ENCODE data around the gene SSBP3.
"Not testable (repeated sequence)": the region's sequence is repeated elsewhere in the genome, so short reads cannot be mapped to it uniquely, and the experiment has no call there.

The SSBP3 gene

DNA sequence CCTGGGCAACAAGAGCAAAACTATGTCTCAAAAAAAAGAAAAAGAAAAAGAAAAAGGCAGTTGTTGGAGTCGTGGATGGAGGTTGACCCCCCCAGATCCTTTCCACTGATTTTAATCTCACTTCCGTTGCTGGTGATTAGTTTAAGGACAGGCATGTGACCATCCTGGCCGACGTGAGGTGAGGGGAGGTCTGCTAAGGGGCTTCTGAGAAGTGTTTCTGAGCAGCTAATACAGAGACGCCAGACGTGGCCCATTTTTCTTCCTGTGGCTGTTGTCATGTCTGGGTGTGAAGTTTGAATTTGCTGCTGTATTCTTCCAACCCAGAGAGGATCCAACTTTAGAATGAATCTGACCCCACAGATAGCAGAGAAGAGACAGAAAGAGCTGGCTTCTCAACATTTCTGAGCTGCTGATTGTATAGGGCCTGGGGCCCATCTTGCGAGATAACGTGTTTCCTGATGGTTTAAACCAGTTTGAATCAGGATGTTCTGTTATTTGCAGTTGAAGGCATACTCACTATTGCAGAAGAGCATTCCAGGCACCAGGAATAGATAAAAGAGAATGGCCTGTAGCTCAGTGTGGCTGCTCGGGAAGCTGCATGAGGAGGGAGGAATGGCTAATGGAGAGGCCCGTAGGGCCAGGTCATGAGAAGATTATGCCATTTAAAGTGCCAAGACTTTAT, 22.8 kb upstream of the SSBP3 start:
- no peaks in the 10 kb centered on the region for H3K79me2 ChIP-seq (ENCODE audit: control insufficient read depth, insufficient read depth, low read length, unreplicated experiment)
- H3K27ac ChIP-seq (ENCODE audit: low read depth, low read length): no peak overlapping the region
- H3K4me3 ChIP-seq (ENCODE audit: low read depth, low read length): no peak overlapping the region
- H2AFZ ChIP-seq (ENCODE audit: low read length, unreplicated experiment): no peak overlapping the region
- H3K27me3 ChIP-seq (ENCODE audit: insufficient read depth, low read length): no peaks in the 10 kb centered on the region
- H3K4me1 ChIP-seq (ENCODE audit: control insufficient read depth, insufficient read depth, low read length, unreplicated experiment): no peaks in the 10 kb centered on the region
- no peaks in the 10 kb centered on the region for H3K36me3 ChIP-seq (ENCODE audit: insufficient read depth, low read length)

DNA sequence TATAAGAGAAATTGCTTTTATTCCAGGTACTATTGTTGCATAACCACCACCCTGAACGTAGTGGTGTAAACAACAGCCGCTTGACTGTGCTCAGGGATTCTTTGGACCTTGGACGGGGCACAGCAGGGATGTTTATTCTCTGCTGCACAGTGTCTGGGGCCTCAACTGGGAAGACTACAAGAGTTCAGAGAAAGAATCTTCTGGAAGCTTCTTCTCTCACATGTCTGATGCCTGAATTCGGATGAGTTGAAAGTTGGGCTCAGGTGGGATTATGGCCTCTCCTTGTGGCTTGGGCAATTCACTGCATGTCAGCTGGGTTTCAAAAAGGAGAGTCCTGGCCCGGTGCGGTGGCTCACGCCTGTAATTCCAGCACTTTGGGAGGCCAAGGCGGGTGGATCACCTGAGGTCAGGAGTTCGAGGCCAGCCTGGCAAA, 19.0 kb upstream of the SSBP3 start:
- no peak overlapping the region for H2AFZ ChIP-seq (ENCODE audit: low read length, unreplicated experiment)
- no peaks in the 10 kb centered on the region for H3K4me1 ChIP-seq (ENCODE audit: control insufficient read depth, insufficient read depth, low read length, unreplicated experiment)
- no peak overlapping the region for H3K27ac ChIP-seq (ENCODE audit: low read depth, low read length)
- H3K4me3 ChIP-seq (ENCODE audit: low read depth, low read length): no peak overlapping the region
- H3K79me2 ChIP-seq (ENCODE audit: control insufficient read depth, insufficient read depth, low read length, unreplicated experiment): no peaks in the 10 kb centered on the region
- 0 out of 2 replicates have a peak, but pooled peaks cover 3% of the 10 kb centered on the region for H3K27me3 ChIP-seq (ENCODE audit: insufficient read depth, low read length)
- H3K36me3 ChIP-seq (ENCODE audit: insufficient read depth, low read length): no peaks in the 10 kb centered on the region

DNA sequence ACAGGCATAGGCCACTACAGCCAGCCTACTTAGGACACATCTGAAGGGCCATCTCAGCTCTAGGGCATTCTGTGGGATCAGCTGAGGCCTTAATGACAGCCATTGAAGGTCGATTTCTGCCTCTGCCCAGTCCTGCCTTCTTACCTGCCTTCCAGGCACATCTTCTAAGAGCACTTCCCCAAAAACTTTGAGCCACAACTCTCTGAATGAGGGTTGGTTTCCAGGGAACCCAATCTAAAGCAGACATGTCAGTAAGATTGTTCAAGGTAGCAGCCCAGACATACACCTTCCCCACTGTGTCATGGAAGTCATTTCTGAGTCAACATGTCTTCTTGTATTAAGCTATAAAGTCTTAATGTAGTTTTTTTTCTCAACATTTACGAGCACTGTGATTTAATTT, 18.2 kb upstream of the SSBP3 start:
- Histone ChIP-seq H3K79me2 (ENCODE audit: control insufficient read depth, insufficient read depth, low read length, unreplicated experiment) (no peaks in the 10 kb centered on the region), H3K27me3 (ENCODE audit: insufficient read depth, low read length) (0 out of 2 replicates have a peak, but pooled peaks cover 3% of the 10 kb centered on the region), H2AFZ (ENCODE audit: low read length, unreplicated experiment) (no peak overlapping the region), H3K36me3 (ENCODE audit: insufficient read depth, low read length) (no peaks in the 10 kb centered on the region), H3K27ac (ENCODE audit: low read depth, low read length) (no peak overlapping the region), H3K4me1 (ENCODE audit: control insufficient read depth, insufficient read depth, low read length, unreplicated experiment) (no peaks in the 10 kb centered on the region), H3K4me3 (ENCODE audit: low read depth, low read length) (no peak overlapping the region)

DNA sequence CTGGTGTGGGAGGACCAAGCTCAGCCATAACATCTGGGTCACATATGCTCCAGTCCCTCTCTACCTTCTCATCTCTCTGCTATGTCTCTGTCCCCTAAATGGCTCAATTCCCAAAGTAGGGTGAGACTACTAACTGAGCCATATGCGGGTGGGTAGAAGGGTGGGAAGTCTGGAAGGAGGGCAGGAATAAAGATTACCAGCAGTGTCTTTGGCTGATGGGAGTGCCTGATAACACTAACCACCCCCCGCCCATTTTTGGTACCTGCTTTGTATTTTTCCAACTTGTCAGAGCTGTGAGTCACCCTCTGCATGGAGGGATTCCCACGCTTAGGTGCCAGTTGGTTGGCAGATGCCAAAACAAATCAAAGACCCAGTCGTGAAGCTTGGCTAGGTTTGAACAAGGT, 14.9 kb upstream of the SSBP3 start:
- Histone ChIP-seq H3K4me3 (ENCODE audit: low read depth, low read length) (no peak overlapping the region), H2AFZ (ENCODE audit: low read length, unreplicated experiment) (no peak overlapping the region), H3K79me2 (ENCODE audit: control insufficient read depth, insufficient read depth, low read length, unreplicated experiment) (no peaks in the 10 kb centered on the region), H3K36me3 (ENCODE audit: insufficient read depth, low read length) (no peaks in the 10 kb centered on the region), H3K27ac (ENCODE audit: low read depth, low read length) (no peak overlapping the region), H3K27me3 (ENCODE audit: insufficient read depth, low read length) (peaks cover 14% of the 10 kb centered on the region; the same call in 1 of the 2 replicates), H3K4me1 (ENCODE audit: control insufficient read depth, insufficient read depth, low read length, unreplicated experiment) (no peaks in the 10 kb centered on the region)

DNA sequence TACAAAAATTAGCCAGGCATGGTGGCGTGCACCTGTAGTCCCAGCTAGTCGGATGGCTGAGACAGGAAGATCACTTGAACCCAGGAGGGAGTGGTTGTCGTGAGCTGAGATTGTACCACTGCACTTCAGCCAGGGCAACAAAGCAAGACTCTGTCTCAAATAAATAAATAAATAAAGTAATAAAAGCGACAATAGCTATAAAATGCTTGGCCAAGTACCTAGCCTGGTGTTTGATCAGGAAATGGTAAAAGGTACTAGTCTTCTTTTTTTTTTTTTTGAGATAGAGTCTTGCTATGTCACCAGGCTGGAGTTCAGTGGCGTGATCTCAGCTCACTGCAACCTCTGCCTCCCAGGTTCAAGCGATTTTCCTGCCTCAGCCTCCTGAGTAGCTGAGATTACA, 12.4 kb upstream of the SSBP3 start:
- H3K36me3 ChIP-seq (ENCODE audit: insufficient read depth, low read length); H3K4me3 ChIP-seq (ENCODE audit: low read depth, low read length); H3K4me1 ChIP-seq (ENCODE audit: control insufficient read depth, insufficient read depth, low read length, unreplicated experiment); H2AFZ ChIP-seq (ENCODE audit: low read length, unreplicated experiment); H3K79me2 ChIP-seq (ENCODE audit: control insufficient read depth, insufficient read depth, low read length, unreplicated experiment); H3K27ac ChIP-seq (ENCODE audit: low read depth, low read length): not testable (repeated sequence)
- peaks cover 38% of the 10 kb centered on the region for H3K27me3 ChIP-seq (ENCODE audit: insufficient read depth, low read length)

DNA sequence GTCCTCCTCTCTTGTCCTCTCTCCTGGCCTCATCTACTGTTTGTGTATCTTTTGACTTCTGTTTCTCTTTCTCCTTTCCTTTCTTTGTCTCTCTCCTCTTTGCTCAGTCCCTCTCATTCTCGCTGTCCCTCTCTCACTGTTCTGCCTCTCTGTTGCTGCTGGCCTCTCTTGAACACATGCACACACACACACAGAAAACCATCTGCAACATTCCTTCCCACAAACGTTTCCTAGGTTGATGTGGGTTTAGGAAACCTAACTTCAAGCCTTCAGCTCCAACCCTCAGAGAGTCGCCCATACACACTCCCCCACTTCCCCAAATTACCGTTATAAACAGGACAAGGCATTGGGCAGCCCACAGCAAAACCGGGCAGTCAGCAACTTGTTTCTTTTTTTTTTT, 10.9 kb upstream of the SSBP3 start:
- Histone ChIP-seq H3K4me1 (ENCODE audit: control insufficient read depth, insufficient read depth, low read length, unreplicated experiment) (peaks cover 5% of the 10 kb centered on the region), H3K27me3 (ENCODE audit: insufficient read depth, low read length) (peaks cover 42% of the 10 kb centered on the region), H3K36me3 (ENCODE audit: insufficient read depth, low read length) (no peaks in the 10 kb centered on the region), H2AFZ (ENCODE audit: low read length, unreplicated experiment) (no peak overlapping the region), H3K4me3 (ENCODE audit: low read depth, low read length) (no peak overlapping the region), H3K27ac (ENCODE audit: low read depth, low read length) (no peak overlapping the region), H3K79me2 (ENCODE audit: control insufficient read depth, insufficient read depth, low read length, unreplicated experiment) (no peaks in the 10 kb centered on the region)

DNA sequence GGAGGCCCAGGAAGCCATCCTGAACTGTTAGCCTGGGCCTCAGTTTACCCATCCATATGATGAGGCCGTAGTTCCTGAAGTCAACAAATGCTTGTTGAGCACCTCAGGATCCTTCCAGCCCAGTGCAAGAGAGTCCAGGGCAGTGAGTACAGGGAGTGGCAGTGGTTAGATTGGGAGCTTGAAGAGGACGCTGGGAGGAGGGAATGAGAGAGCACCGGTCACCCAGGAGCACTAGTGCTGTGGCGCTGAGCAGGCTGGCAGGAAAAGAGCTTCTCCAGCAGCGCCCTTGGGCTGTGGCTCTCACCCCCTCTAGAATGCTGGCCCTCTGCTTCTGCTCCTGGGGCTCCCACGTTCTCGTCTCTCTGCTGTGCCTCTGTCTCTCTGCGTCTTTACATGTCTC, 10.2 kb upstream of the SSBP3 start:
- Histone ChIP-seq H3K36me3 (ENCODE audit: insufficient read depth, low read length) (no peaks in the 10 kb centered on the region), H2AFZ (ENCODE audit: low read length, unreplicated experiment) (no peak overlapping the region), H3K79me2 (ENCODE audit: control insufficient read depth, insufficient read depth, low read length, unreplicated experiment) (no peaks in the 10 kb centered on the region), H3K27me3 (ENCODE audit: insufficient read depth, low read length) (peaks cover 42% of the 10 kb centered on the region), H3K4me3 (ENCODE audit: low read depth, low read length) (no peak overlapping the region), H3K4me1 (ENCODE audit: control insufficient read depth, insufficient read depth, low read length, unreplicated experiment) (peaks cover 5% of the 10 kb centered on the region), H3K27ac (ENCODE audit: low read depth, low read length) (no peak overlapping the region)

DNA sequence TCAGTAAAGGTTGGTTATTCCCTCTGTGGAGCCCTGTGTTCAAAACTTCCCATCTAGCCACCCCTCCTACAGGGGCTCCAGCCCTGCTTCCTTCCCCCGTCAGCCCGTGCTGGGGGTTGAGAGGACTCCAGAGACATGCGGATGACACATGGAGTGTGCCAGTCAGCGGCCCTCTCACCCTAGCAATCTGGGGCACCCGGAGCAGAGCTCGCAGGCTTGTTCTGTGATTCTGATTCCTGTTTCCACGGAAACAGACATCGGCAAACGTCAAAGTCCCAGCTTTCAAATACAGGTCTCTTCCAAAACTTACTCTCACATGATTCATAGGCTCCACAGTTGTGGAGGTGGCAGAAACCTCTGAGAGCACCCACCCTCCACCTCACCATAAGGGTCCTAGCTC, 9.8 kb upstream of the SSBP3 start:
- H3K4me1 ChIP-seq (ENCODE audit: control insufficient read depth, insufficient read depth, low read length, unreplicated experiment): peaks cover 5% of the 10 kb centered on the region

DNA sequence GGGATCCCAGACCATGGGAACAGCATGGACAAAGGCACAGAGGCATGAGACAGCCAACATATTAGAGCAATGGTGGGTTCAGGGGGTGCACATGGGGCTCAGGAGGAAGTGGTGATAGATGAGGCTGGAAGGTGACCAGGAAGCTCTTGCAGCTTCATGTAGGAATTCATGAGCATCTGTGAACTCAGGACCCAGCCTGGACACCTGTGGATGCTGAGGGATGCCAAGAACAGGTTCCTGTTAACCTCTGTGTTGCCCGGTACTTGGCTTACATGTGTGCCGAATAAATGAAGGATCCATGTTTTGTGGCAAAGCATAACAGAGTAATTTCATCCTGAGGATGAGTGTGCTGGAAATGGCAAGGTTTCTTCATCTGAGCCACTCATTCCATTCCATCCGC, 9.3 kb upstream of the SSBP3 start:
- H3K79me2 ChIP-seq (ENCODE audit: control insufficient read depth, insufficient read depth, low read length, unreplicated experiment): no peaks in the 10 kb centered on the region
- H2AFZ ChIP-seq (ENCODE audit: low read length, unreplicated experiment): no peak overlapping the region
- H3K4me1 ChIP-seq (ENCODE audit: control insufficient read depth, insufficient read depth, low read length, unreplicated experiment): peaks cover 5% of the 10 kb centered on the region
- H3K4me3 ChIP-seq (ENCODE audit: low read depth, low read length): no peak overlapping the region
- no peaks in the 10 kb centered on the region for H3K36me3 ChIP-seq (ENCODE audit: insufficient read depth, low read length)
- no peak overlapping the region for H3K27ac ChIP-seq (ENCODE audit: low read depth, low read length)
- peaks cover 42% of the 10 kb centered on the region for H3K27me3 ChIP-seq (ENCODE audit: insufficient read depth, low read length)

More for the DNA sequence above, 9.8 kb upstream of the SSBP3 start:
- Histone ChIP-seq H3K36me3 (ENCODE audit: insufficient read depth, low read length) (no peaks in the 10 kb centered on the region), H3K27ac (ENCODE audit: low read depth, low read length) (no peak overlapping the region), H3K27me3 (ENCODE audit: insufficient read depth, low read length) (peaks cover 42% of the 10 kb centered on the region), H2AFZ (ENCODE audit: low read length, unreplicated experiment) (no peak overlapping the region), H3K79me2 (ENCODE audit: control insufficient read depth, insufficient read depth, low read length, unreplicated experiment) (no peaks in the 10 kb centered on the region), H3K4me3 (ENCODE audit: low read depth, low read length) (no peak overlapping the region)

DNA sequence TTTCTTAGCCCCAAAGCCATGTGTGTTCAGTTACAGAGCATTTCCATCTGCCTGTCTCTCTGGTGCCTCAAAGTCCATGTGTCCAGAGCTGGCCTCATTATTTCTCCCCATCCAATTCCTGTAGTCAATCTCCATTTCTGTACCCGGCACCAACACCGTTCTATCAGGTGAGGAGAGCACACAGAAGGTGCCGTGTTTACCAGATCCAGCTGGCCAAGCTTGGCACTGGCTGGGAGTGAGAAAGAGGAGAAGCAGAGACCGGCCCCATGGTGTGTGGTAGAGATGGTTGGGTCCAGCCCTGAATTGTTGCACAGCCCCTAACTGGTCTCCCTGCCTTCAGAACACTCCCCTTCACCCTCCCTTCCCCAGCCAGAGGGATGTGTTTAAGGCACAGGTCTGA, 7.5 kb upstream of the SSBP3 start:
- peaks cover 11% of the 10 kb centered on the region for H3K4me1 ChIP-seq (ENCODE audit: control insufficient read depth, insufficient read depth, low read length, unreplicated experiment)
- H3K4me3 ChIP-seq (ENCODE audit: low read depth, low read length): no peak overlapping the region
- no peaks in the 10 kb centered on the region for H3K79me2 ChIP-seq (ENCODE audit: control insufficient read depth, insufficient read depth, low read length, unreplicated experiment)
- H3K27me3 ChIP-seq (ENCODE audit: insufficient read depth, low read length): peaks cover 42% of the 10 kb centered on the region
- H2AFZ ChIP-seq (ENCODE audit: low read length, unreplicated experiment): no peak overlapping the region
- H3K36me3 ChIP-seq (ENCODE audit: insufficient read depth, low read length): no peaks in the 10 kb centered on the region
- no peak overlapping the region for H3K27ac ChIP-seq (ENCODE audit: low read depth, low read length)

DNA sequence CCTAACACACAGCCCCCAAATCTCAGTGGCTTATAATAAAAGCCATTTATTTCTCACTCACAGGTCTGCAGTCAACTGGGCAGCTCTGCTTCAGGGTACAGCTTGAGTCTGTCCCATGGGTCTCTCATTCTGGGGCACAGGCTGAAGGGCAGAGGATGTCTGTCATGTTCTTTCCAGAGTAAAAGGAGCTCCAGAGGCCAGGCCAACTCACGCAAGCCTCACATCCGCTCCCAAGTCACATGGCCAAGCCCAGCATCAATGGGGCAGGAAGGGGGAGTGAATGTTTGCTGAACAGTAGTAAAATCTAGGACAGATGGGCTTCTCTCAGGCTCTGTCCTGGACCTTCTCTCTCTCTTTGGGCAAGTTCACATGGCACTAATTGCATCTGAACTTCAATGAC, 7.1 kb upstream of the SSBP3 start:
- Histone ChIP-seq H3K4me3 (ENCODE audit: low read depth, low read length) (no peak overlapping the region), H3K36me3 (ENCODE audit: insufficient read depth, low read length) (no peaks in the 10 kb centered on the region), H3K27ac (ENCODE audit: low read depth, low read length) (no peak overlapping the region), H2AFZ (ENCODE audit: low read length, unreplicated experiment) (no peak overlapping the region), H3K4me1 (ENCODE audit: control insufficient read depth, insufficient read depth, low read length, unreplicated experiment) (peaks cover 15% of the 10 kb centered on the region), H3K79me2 (ENCODE audit: control insufficient read depth, insufficient read depth, low read length, unreplicated experiment) (no peaks in the 10 kb centered on the region), H3K27me3 (ENCODE audit: insufficient read depth, low read length) (peaks cover 42% of the 10 kb centered on the region)
